Tibial nerve (tissue), 4 donors: ENCODE results near the gene GID4. TPM values are rescaled to one million over a fixed set of nuclear protein-coding genes. Genes with fewer than 3 reads are reported as not detected.

ENCODE experiments used
- DNase-seq, 2 donors: peaks; one replicate each; pipeline ENCODE4 v3.0.0-alpha.2; 2019; ENCODE audit warnings: low spot score in 2 of 2
- H3K27ac ChIP-seq, 4 donors: fragments of 200-600 bp; sonication (generic) in 3 of 4; one replicate each; pipeline ENCODE4 v1.5.1; 2017 to 2019; ENCODE audit warnings: mild to moderate bottlenecking in 1 of 4
- H3K27me3 ChIP-seq, 2 donors: fragments of 200-600 bp; sonication (generic) in 1 of 2; one replicate each; pipeline versions ENCODE4 v1.5.1 to v1.6.0; 2017 to 2019
- H3K36me3 ChIP-seq, 3 donors: fragments of 200-600 bp; sonication (generic); one replicate each; pipeline ENCODE4 v1.5.1; 2018 to 2019
- H3K4me1 ChIP-seq, 4 donors: fragments of 200-600 bp; sonication (generic) in 3 of 4; one replicate each; pipeline ENCODE4 v1.5.1; 2017 to 2019
- H3K4me3 ChIP-seq, 4 donors: fragments of 200-600 bp; sonication (generic) in 3 of 4; one replicate each; pipeline ENCODE4 v1.5.1; 2017 to 2019; ENCODE audit warnings: mild to moderate bottlenecking in 1 of 4, moderate library complexity in 1 of 4
- H3K9me3 ChIP-seq, 4 donors: fragments of 200-600 bp; sonication (generic) in 3 of 4; one replicate each; pipeline ENCODE4 v1.5.1; 2017 to 2019
- CTCF ChIP-seq, 5 experiments: fragments of 200-600 bp in 3 of 5; fragments of 450-650 bp in 2 of 5; sonication (generic) in 3 of 5; IDR thresholded peaks; one replicate each; pipeline ENCODE4 v1.5.1; 2016 to 2019; ENCODE audit warnings: antibody characterized with exemption in 5 of 5, mild to moderate bottlenecking in 3 of 5, moderate library complexity in 2 of 5
- EP300 ChIP-seq, 2 donors: sonication (generic); formaldehyde crosslinking; IDR thresholded peaks; one replicate each; pipeline ENCODE4 v1.6.1; 2017; ENCODE audit warnings: antibody characterized with exemption in 2 of 2, mild to moderate bottlenecking in 1 of 2
- POLR2A ChIP-seq, 2 donors: fragments of 450-650 bp; IDR thresholded peaks; one replicate each; pipeline ENCODE4 v1.6.1; 2017; ENCODE audit warnings: antibody characterized with exemption in 2 of 2, mild to moderate bottlenecking in 2 of 2, moderate library complexity in 2 of 2
- WGBS, 2 donors: methylation state at CpG; one replicate each; pipeline ENCODE4 v1.1.5; 2018; 5-methylcytosine and 5-hydroxymethylcytosine counted together
- total RNA-seq, 4 donors: library from RNA; depleted of rRNA; stranded (reverse); fragments of >200 nt; gene quantifications; one replicate each; pipeline ENCODE4 v1.1.0, GENCODE V29; 2016

The GID4 gene
- total RNA-seq, 4 donors from 2014 or later, result 13.2 to 19.4 (median 16.0) TPM

- Histone ChIP-seq H3K27me3 (no peaks in the 10 kb centered on the region), H3K9me3 (no peaks in the 10 kb centered on the region), H3K27ac (no peak overlapping the region), H3K4me3 (no peak overlapping the region), H3K4me1 (no peaks in the 10 kb centered on the region), H3K36me3 (peaks cover 0 to 60% (median 8%) of the 10 kb centered on the region in 3 donors)
- no peak for DNase-seq
- TF ChIP-seq CTCF (IDR thresholded peaks at IDR 0.05) (no peak), EP300 (IDR thresholded peaks at IDR 0.05) (no peak), POLR2A (IDR thresholded peaks at IDR 0.05) (no peak)
- 78 to 84% methylated on average over 14 of the region's 14 CpGs for WGBS, 2 donors
Observed at GRCh38 chr17:18107061-18107790, 68.0 kb downstream of the GID4 start.

- H3K36me3 ChIP-seq, result peaks cover 0 to 54% (median 8%) of the 10 kb centered on the region in 3 donors
- 73 to 88% methylated on average over 3 to 5 of the region's 6 CpGs for WGBS, 2 donors
- DNase-seq, result no peak
Observed at GRCh38 chr17:18107971-18108370, 68.8 kb downstream of the GID4 start.

GRCh38 chr17:18108401-18109312 is 69.4 kb downstream of the GID4 start, which contains the start of gene MYO15A:
Gene MYO15A (plus strand): TSS chr17:18108756. CDS start chr17:18118801, 10,045 bp downstream.
- WGBS, 2 donors, result 68 to 71% methylated on average over 7 to 17 of the region's 17 CpGs
- Histone ChIP-seq H3K27me3 (no peaks in the 10 kb centered on the region), H3K36me3 (peaks cover 0 to 47% (median 8%) of the 10 kb centered on the region in 3 donors), H3K4me3 (no peak within 1 kb of the TSS), H3K27ac (no peak within 1 kb of the TSS), H3K4me1 (no peaks in the 10 kb centered on the region), H3K9me3 (no peaks in the 10 kb centered on the region)
- no peak for TF ChIP-seq POLR2A (IDR thresholded peaks at IDR 0.05)
- no peak for TF ChIP-seq CTCF (IDR thresholded peaks at IDR 0.05)
- TF ChIP-seq EP300 (IDR thresholded peaks at IDR 0.05), result no peak
- DNase-seq, result no peak

More at GRCh38 chr17:18107971-18108370, 68.8 kb downstream of the GID4 start:
- TF ChIP-seq EP300 (IDR thresholded peaks at IDR 0.05) (no peak), CTCF (IDR thresholded peaks at IDR 0.05) (no peak), POLR2A (IDR thresholded peaks at IDR 0.05) (no peak)
- no peaks in the 10 kb centered on the region for H3K4me1 ChIP-seq
- no peaks in the 10 kb centered on the region for H3K27me3 ChIP-seq
- H3K4me3 ChIP-seq, result no peak overlapping the region
- H3K9me3 ChIP-seq, result no peaks in the 10 kb centered on the region
- no peak overlapping the region for H3K27ac ChIP-seq

- no peak for DNase-seq
- no peaks in the 10 kb centered on the region for H3K9me3 ChIP-seq
- H3K27ac ChIP-seq, result no peak overlapping the region
- H3K4me1 ChIP-seq, result no peaks in the 10 kb centered on the region
- no peak overlapping the region for H3K4me3 ChIP-seq
- no peaks in the 10 kb centered on the region for H3K27me3 ChIP-seq
- WGBS, 2 donors, result 73 to 81% methylated on average over 10 of the region's 10 CpGs
- H3K36me3 ChIP-seq, result peaks cover 0 to 34% (median 8%) of the 10 kb centered on the region in 3 donors
- TF ChIP-seq POLR2A (IDR thresholded peaks at IDR 0.05) (no peak), EP300 (IDR thresholded peaks at IDR 0.05) (no peak), CTCF (IDR thresholded peaks at IDR 0.05) (no peak)
Observed at GRCh38 chr17:18109935-18110485, 70.8 kb downstream of the GID4 start.
